CD4-positive, alpha-beta T cell treated with Interleukin-17A for 4 hours (primary cell): ENCODE measurements around the gene WDR75.
"Not testable (repeated sequence)": the region's sequence is repeated elsewhere in the genome, so short reads cannot be mapped to it uniquely, and the experiment has no call there.

Experiments used
- DNase-seq: peaks from one replicate; pipeline ENCODE4 v3.0.0-alpha.2; 2020; ENCODE audit warnings: mixed read lengths

The WDR75 gene

GRCh38 chr2:189442468-189442867, 1.2 kb downstream of the WDR75 start:
- DNase-seq, result no peak

DNA sequence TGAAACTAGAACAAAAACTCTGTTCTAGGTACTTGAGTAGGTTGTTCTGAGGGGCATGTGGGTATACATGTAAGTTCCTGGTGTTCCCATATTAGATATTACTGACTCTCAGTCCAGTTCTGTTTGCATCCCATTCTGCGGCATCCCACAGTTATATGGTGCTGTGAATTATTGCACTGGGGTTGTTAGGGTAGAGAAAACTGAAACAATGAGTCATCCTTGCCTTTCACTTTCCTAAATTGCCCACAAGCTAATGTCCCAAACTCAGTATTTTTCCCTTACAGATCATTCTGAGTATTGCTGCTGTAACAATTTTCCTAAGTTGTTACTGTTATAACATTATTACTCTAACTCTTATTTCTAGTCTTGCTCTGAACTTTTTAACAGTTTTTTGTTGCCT, 3.0 kb downstream of the WDR75 start:
- no peak for DNase-seq

GRCh38 chr2:189446780-189447179, 5.5 kb downstream of the WDR75 start:
- no peak for DNase-seq

GRCh38 chr2:189454009-189454408, 12.7 kb downstream of the WDR75 start:
- DNase-seq, result no peak

DNA sequence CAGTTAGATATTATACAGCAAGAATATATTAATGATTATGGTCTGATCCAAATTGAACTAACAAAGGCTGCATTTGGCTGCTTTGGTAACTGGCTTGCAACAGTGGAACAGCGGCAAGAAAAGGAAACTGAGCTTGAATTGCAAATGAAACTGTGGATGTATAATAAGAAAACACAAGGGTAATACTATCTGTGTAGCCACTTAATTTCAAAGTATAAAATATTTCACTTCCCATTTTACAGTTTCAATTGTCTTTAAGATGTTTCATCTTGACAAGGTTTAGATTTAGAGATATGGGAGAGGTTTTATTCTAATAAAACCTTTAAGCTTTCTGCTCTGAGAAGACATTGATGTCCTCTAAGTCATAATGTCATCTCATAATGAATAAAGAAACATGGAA, 23.8 kb downstream of the WDR75 start:
- DNase-seq, result no peak

DNA sequence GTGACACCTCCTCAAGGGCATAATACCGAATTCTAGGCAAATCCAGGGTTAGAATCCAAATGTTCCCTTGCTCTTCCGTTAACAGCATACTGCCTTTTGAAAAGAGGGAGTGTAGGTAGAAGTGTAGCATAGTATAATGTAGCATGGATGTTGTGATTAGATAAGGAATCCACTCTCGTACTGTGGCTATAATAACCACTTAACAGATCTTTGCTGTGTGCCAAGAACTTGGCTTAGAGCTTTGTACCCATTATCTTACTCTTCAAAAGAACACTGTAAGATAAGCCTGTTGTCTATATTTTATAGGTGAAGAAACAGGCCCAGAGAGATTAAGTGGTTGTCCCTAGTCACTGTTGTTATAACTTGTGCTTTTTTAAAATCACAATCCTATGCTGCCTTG, 24.2 kb downstream of the WDR75 start:
- DNase-seq, result no peak

DNA sequence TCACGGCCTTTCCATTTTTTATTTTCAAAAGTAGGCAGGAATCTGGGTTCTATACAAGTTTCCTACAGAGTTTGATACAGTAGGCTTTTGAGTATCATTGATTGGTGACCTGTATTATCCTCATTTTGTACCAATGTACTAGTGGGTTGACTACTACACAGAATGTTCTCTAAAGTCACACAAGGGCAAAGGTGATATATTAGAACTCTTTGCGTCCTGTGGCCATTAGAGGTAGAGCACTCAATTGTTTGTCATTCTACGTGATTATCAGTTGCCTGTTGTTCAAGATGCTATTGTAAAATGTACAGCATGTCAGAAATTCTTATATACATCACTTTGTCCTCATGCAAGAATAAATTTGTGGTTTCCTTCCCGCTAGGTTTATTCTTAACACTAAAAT, 24.8 kb downstream of the WDR75 start:
- no peak for DNase-seq

- no peak for DNase-seq
Observed at GRCh38 chr2:189466656-189467055, 25.4 kb downstream of the WDR75 start.

DNA sequence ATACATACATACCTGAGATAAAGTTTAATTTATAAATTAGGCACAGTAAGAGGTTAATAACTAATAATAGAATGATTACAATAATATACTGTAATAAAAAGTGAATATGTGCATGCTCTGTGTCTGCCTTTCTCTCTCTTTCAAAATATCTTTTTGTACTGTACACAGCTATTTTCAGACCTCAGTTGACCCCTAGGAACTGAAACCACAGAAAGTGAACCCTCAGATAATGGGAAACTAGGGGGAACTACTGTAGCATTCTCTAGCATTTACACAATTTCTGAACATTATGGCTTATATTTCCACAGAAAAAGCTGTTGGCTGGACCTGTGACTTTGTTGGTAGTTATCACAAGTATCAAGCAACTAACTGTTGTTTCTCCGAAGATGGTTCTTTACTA, 25.9 kb downstream of the WDR75 start:
- no peak for DNase-seq

- no peak for DNase-seq
Observed at GRCh38 chr2:189467593-189467992, 26.3 kb downstream of the WDR75 start.

DNA sequence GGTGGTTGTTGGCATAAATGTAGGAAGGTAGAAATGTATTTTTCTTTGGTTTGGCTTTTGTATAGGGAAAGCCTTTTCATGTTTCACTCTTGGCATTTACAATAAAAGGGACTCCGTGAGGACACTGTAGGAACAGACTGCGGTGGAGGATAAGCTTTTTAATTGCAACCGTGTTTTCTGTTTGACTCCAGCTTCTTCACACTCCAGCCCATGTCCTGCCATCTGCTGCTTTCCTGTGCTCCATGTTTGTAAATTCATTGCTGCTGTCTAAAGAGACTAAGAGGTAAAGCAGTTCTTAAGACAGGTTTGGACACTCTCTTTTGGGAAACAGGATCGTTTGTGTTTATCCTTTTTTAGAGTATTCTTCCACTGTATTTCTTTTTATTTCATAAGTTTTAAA, 33.3 kb downstream of the WDR75 start:
- DNase-seq, result no peak

- no peak for DNase-seq
Observed at GRCh38 chr2:189477756-189478155, 36.5 kb downstream of the WDR75 start.

DNA sequence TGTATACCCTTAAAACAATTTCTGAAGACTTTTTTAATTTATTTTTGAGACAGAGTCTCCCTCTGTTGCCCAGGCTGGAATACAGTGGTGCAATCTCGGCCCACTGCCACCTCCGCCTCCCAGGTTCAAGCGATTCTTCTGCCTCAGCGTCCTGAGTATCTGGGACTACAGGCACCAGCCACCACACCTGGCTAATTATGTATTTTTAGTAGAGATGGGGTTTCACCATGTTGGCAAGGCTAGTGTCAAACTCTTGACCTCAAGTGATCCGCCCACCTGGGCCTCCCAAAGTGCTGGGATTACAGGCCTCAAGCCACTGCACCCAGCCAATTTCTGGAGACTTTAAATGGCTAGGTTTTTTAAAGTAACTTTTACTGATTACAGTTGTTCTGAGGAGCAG, 37.0 kb downstream of the WDR75 start:
- DNase-seq, result not testable (repeated sequence)

- no peak for DNase-seq
Observed at GRCh38 chr2:189481071-189481470, 39.8 kb downstream of the WDR75 start.

DNA sequence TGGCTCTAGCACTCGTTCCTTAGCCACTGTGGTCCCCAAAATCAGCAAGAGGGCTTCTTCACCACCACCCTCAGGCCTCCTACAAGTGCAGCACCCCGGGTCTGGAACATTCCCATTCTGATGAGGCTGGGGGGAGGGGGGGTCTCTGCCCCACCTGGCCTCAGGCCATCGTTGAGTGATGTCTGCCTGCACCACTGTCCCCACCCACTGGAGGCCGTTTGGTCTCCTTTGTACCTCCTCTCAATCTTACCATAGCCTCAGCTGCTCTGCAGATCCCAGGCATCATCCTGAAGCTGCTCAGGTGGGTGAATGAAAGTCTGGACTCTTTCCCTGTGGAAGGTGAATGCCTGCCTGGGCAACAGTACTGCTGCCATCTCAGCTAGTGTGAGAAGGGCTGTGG, 42.3 kb downstream of the WDR75 start:
- no peak for DNase-seq

DNA sequence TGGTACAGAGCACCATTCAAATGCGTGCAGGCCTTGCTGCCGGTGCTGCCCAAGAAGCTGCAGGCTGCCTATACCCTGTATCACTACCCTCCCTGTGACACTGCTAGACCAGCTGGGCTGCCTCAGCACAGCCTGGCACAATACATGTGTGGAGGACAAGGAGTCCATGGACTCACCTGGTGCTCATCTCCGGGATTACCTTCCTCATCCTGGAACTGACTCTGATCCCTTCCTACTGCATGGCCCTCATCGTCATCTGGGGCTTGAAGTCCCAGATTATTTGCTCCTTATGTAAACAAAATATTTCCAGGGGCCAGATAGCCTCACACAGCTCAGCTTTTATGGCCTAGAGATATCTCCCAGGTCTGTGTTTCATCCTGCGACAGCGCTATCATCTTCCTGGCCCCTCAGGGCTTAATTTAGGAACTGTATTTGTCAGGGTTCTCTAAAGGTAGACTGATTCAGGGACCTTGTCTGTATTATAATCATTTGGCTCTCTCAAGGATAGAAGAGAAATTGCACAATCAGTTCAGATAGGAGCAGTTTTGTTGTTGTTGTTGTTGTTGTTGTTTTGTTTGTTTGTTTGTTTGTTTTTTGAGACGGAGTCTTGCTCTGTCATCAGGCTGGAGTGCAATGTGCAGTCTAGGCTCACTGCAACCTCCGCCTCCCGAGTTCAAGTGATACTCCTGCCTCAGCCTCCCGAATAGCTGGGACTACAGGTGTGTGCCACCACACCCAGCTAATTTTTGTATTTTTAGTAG, 42.9 kb downstream of the WDR75 start:
- DNase-seq, result no peak

DNA sequence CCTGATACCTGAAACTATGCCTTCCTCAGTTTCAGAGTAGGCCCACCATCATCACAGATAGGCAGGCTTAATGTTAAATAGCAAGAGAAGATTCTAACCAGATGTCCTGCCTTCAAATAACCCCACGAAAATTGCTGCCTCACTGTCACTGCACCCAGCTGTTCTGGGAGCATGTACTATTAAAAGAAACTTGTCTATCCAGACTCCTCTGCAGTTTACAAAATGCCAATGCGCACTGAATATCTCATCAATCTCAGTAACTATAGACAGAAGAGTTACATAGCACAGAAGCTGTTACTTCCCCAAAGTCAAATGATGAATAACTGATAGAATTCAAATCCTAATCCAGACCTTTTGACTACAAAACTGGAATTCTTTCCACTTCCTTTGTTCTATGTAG, 43.9 kb downstream of the WDR75 start:
- no peak for DNase-seq

- no peak for DNase-seq
Observed at GRCh38 chr2:189486237-189486770, 45.0 kb downstream of the WDR75 start.

DNA sequence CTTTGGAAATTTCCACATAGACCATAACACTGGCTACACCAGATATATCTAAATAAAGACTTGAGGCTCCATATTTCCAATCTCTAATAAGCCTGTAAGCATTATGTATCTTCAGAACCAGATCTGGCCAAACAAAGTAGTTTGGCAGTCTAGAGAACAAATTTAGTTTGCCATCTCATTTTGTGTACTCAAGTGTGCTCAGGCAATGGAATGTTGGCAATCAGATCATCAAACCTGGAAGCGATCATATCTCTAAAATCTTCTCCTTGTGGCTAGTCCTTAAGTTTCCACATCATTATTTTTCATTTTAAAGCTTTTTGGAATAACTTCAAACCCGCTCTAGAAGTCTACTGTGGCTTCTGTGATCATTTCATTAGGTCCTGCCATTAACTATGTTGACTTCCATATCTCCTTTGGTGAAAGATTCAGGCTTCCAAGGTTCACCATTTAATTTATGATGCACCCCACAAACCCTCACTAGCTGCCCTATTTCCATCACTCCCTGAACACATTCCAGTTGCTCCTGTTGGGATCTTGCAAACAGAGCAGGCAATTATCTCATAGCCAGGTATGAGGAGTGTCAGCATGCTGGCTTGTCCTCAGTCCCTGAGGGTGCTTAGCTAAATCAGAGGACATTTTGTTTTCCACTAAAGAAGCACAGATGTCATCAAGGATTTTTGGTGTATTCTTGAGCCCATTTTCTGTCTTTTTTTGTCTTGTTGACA, 46.2 kb downstream of the WDR75 start:
- no peak for DNase-seq

DNA sequence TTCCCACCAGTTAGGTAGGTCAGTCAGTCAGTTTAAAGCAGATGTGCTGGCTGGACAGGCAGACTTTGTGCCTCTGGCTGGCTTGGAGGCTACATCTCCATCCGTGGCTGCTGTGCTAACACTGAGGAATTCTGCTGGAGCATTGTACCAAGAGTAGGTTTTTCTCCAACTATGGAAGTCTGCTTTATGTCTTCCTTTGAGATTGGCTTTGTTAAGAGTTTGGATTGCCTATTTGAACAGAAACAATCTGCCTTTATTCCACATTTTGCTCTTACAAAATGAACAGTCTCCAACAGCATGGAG, 46.7 kb downstream of the WDR75 start:
- no peak for DNase-seq

GRCh38 chr2:189492451-189492850, 51.2 kb downstream of the WDR75 start:
- DNase-seq, result no peak

- no peak for DNase-seq
Observed at GRCh38 chr2:189498205-189498604, 56.9 kb downstream of the WDR75 start.

DNA sequence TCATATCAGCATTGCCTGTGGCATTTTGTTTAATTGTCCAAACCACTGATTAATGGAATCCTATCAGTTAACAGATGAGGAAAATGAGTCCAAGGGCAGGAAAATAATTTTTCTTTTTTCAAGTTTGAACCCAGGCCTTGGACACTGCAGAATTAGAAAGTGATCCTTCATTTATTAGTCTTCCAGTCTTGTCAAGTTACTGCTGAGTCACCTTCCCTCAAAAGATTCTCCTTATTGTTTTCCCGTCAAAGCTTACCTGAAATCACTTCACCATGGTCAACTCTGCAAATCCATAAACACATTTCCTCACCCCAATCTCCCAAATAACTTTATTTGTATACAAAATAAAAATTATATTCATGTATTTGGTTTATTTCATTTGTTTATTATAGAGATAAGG, 57.9 kb downstream of the WDR75 start:
- no peak for DNase-seq

DNA sequence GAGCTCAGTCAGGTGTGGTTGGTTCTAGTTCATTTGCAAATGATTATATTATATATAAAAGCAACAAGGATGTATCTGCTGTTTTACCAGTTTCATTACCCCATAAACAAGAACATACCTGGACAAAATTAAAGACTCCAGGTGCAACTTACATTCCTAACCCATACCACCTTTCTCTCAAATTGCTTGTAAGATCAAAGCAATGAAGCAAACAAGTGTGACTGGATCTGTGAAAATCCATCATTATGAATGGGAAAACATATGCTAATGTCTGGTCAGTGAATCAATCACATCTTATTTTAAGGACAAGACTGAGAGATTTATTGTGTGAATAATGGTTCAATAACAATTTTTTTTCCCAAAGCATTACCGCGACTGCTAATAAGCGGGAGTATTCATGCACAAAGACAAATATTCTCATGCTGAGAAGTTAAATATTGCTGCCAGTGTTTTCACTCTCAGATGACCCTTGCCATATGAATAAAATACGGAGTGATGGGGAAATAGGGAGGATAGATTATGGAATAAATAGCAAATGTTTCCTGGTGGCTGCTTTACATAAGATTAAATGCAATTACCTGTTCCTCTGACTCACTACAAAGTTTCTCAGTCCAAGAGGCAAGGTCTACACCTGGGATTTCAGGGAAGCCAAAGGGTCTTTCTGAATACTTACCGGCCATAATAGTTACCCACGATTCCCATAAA, 59.3 kb downstream of the WDR75 start:
- DNase-seq, result no peak
